ENCODE results near the gene IQSEC3. TPM values are rescaled to one million over a fixed set of nuclear protein-coding genes. Genes with fewer than 3 reads are reported as not detected.

The IQSEC3 gene
- total and polyA plus RNA-seq, 4 donors = 0.29 to 7.5 (median 1.5) TPM

DNA sequence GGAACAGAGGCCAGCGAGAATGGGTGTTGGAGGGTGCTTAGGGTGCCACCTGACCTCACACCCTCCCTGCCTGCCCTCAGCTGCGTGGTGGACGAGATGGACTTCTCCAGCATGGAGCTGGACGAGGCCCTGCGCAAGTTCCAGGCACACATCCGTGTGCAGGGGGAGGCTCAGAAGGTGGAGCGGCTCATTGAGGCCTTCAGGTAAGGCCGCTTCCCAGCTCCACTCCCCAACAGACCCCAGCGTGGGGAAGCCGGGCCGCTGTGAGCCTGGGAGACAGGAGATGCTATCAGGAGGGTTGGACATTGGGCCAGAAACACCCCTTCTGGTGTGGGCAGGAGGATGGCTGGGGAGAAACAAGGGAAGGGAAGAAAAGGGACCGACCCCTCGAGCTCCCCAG lies 90.4 kb downstream of the IQSEC3 start:
- H3K27me3 ChIP-seq (ENCODE audit: control insufficient read depth in 3 of 3, insufficient read depth in 3 of 3, low read length in 2 of 3) = no peaks in the 10 kb centered on the region
- no peak overlapping the region for H3K27ac ChIP-seq (ENCODE audit: low read depth in 1 of 2, low read length in 1 of 2)
- no peaks in the 10 kb centered on the region for H3K36me3 ChIP-seq (ENCODE audit: control insufficient read depth in 4 of 4, insufficient read depth in 4 of 4, low read length in 4 of 4)
- no peak for ATAC-seq (ENCODE audit: insufficient read depth, low FRiP score)
- no peak for DNase-seq
- H3K4me3 ChIP-seq = no peak overlapping the region
- WGBS, 2 donors = 88 to 94% methylated on average over 11 to 13 of the region's 13 CpGs
- TF ChIP-seq, protein P1, sequence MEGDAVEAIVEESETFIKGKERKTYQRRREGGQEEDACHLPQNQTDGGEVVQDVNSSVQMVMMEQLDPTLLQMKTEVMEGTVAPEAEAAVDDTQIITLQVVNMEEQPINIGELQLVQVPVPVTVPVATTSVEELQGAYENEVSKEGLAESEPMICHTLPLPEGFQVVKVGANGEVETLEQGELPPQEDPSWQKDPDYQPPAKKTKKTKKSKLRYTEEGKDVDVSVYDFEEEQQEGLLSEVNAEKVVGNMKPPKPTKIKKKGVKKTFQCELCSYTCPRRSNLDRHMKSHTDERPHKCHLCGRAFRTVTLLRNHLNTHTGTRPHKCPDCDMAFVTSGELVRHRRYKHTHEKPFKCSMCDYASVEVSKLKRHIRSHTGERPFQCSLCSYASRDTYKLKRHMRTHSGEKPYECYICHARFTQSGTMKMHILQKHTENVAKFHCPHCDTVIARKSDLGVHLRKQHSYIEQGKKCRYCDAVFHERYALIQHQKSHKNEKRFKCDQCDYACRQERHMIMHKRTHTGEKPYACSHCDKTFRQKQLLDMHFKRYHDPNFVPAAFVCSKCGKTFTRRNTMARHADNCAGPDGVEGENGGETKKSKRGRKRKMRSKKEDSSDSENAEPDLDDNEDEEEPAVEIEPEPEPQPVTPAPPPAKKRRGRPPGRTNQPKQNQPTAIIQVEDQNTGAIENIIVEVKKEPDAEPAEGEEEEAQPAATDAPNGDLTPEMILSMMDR (IDR thresholded peaks at IDR 0.05; ENCODE audit: control extremely low read depth, extremely low read depth) = no peak
- no peaks in the 10 kb centered on the region for H3K9me3 ChIP-seq (ENCODE audit: control insufficient read depth in 4 of 4, insufficient read depth in 3 of 4, low read length in 3 of 4)
- H3K4me1 ChIP-seq (ENCODE audit: control insufficient read depth in 5 of 5, insufficient read depth in 5 of 5, low read length in 5 of 5) = no peaks in the 10 kb centered on the region
- H3K9ac ChIP-seq (ENCODE audit: insufficient read depth in 1 of 2, low read length in 2 of 2) = no peak overlapping the region

DNA sequence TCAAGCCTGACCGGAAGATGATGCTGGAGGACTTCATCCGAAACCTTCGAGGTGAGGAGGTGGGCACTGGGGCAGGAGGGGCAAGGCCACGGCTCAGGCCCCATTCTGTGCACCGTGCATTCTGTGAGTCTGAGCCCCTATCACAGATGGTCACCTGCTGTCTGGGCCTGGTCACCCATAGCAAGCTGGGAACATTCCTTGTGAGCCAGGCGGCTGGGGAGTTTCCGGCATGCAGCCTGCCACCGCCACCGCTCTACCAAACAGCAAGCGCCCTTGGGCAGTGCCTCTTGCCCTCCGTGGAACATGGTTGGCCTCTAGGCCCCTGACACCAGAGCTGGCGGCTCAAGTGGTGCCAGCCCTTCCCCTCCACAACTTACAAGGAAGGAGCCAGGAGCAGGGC lies 91.1 kb downstream of the IQSEC3 start:
- H3K36me3 ChIP-seq (ENCODE audit: control insufficient read depth in 4 of 4, insufficient read depth in 4 of 4, low read length in 4 of 4) = no peaks in the 10 kb centered on the region
- H3K9ac ChIP-seq (ENCODE audit: insufficient read depth in 1 of 2, low read length in 2 of 2) = no peak overlapping the region
- no peak for DNase-seq
- TF ChIP-seq, protein P1 (IDR thresholded peaks at IDR 0.05; ENCODE audit: control extremely low read depth, extremely low read depth) = no peak
- H3K27ac ChIP-seq (ENCODE audit: low read depth in 1 of 2, low read length in 1 of 2) = no peak overlapping the region
- WGBS, 2 donors = 92 to 96% methylated on average over 12 of the region's 12 CpGs
- H3K9me3 ChIP-seq (ENCODE audit: control insufficient read depth in 4 of 4, insufficient read depth in 3 of 4, low read length in 3 of 4) = no peaks in the 10 kb centered on the region
- H3K27me3 ChIP-seq (ENCODE audit: control insufficient read depth in 3 of 3, insufficient read depth in 3 of 3, low read length in 2 of 3) = no peaks in the 10 kb centered on the region
- H3K4me3 ChIP-seq = no peak overlapping the region
- ATAC-seq (ENCODE audit: insufficient read depth, low FRiP score) = no peak
- no peaks in the 10 kb centered on the region for H3K4me1 ChIP-seq (ENCODE audit: control insufficient read depth in 5 of 5, insufficient read depth in 5 of 5, low read length in 5 of 5)

DNA sequence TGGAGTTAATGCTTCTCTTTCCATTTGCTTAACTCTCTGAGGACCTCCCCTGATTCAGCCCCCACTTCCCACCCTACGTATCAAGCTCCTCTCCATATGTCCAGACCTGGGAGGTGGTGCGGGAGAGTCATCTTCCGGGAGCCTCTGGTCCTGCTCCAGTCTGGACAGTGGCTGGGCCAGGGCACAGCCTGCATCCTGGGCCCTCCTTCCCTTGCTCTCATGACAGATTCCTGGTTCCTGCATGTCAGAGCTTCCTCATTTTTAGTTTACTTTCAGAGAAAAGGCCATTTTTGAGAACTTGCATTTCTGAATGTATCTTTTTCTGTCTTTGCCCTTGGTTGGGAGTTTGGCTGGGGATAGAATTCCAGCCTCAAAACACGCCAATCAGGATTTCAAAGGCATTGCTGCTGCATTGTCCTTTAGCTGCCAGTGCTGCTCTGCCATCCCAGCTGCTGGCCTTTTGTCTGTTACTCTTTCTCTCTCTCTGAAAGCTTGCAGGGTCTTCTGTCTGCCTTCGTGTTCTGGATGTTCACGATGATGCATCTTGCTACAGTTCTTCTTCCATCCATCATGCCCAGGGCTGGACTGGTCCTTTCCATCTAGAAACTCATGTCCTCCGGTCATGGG lies 92.7 kb downstream of the IQSEC3 start:
- H3K27ac ChIP-seq (ENCODE audit: low read depth in 1 of 2, low read length in 1 of 2) = no peak overlapping the region
- TF ChIP-seq, protein P1 (IDR thresholded peaks at IDR 0.05; ENCODE audit: control extremely low read depth, extremely low read depth) = no peak
- H3K9ac ChIP-seq (ENCODE audit: insufficient read depth in 1 of 2, low read length in 2 of 2) = no peak overlapping the region
- no peaks in the 10 kb centered on the region for H3K4me1 ChIP-seq (ENCODE audit: control insufficient read depth in 5 of 5, insufficient read depth in 5 of 5, low read length in 5 of 5)
- DNase-seq (no peak), ATAC-seq (ENCODE audit: insufficient read depth, low FRiP score) (no peak)
- H3K27me3 ChIP-seq (ENCODE audit: control insufficient read depth in 3 of 3, insufficient read depth in 3 of 3, low read length in 2 of 3) = no peaks in the 10 kb centered on the region
- H3K4me3 ChIP-seq = no peak overlapping the region
- WGBS, 2 donors = 67 to 84% methylated on average over 7 of the region's 7 CpGs
- no peaks in the 10 kb centered on the region for H3K9me3 ChIP-seq (ENCODE audit: control insufficient read depth in 4 of 4, insufficient read depth in 3 of 4, low read length in 3 of 4)
- no peaks in the 10 kb centered on the region for H3K36me3 ChIP-seq (ENCODE audit: control insufficient read depth in 4 of 4, insufficient read depth in 4 of 4, low read length in 4 of 4)

GRCh38 chr12:160858-161257 lies 94.3 kb downstream of the IQSEC3 start:
- Histone ChIP-seq H3K4me3 (no peak overlapping the region), H3K9me3 (ENCODE audit: control insufficient read depth in 4 of 4, insufficient read depth in 3 of 4, low read length in 3 of 4) (no peaks in the 10 kb centered on the region), H3K4me1 (ENCODE audit: control insufficient read depth in 5 of 5, insufficient read depth in 5 of 5, low read length in 5 of 5) (no peaks in the 10 kb centered on the region), H3K9ac (ENCODE audit: insufficient read depth in 1 of 2, low read length in 2 of 2) (no peak overlapping the region), H3K36me3 (ENCODE audit: control insufficient read depth in 4 of 4, insufficient read depth in 4 of 4, low read length in 4 of 4) (no peaks in the 10 kb centered on the region), H3K27ac (ENCODE audit: low read depth in 1 of 2, low read length in 1 of 2) (no peak overlapping the region), H3K27me3 (ENCODE audit: control insufficient read depth in 3 of 3, insufficient read depth in 3 of 3, low read length in 2 of 3) (no peaks in the 10 kb centered on the region)
- 76 to 89% methylated on average over 9 of the region's 9 CpGs for WGBS, 2 donors
- TF ChIP-seq, protein P1 (IDR thresholded peaks at IDR 0.05; ENCODE audit: control extremely low read depth, extremely low read depth) = no peak
- ATAC-seq (ENCODE audit: insufficient read depth, low FRiP score) = no peak
- no peak for DNase-seq
